ENCODE results near the gene FPR3. TPM values are rescaled to one million over a fixed set of nuclear protein-coding genes. Genes with fewer than 3 reads are reported as not detected.

FPR3 gene
- total and polyA plus RNA-seq, 9 of the 15 experiments (the other 6 are each of a cell fraction or from before 2014, with no cell fraction given) = 0.08 to 0.51 (median 0.22) TPM; not detected in 1

DNA sequence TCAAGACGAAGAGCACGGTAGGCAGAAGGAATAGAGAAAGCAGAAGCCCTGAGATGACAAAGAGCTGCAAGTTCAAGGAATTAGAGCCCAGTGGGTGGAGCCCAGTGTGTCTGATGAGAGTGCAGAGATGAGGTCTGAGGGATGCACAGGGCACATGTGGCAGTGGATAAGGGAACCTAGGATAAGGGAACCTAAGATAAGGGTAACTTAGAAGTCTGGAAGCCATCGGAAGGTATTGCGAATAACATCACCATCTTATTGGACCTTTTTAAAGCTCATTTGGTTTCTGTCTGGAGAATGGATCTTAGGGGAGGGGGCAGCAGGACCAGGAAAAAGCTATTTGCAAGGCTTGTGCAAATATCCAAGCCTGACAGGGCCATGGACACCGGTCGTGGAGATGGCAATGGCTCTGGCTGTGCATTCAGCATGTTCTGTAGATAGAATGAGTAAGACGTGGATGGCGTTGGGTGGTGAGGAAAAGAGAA lies 1.3 kb downstream of the FPR3 start (continued):
- TF ChIP-seq ZNF318 (IDR thresholded peaks at IDR 0.05; ENCODE audit: borderline replicate concordance in 1 of 2, low read depth in 1 of 2) (0 out of 4 replicates have a peak, but pooled peaks of 1 of the 2 experiments have one; percentile 44), ZNF780A (CRISPR knock-in tag; IDR thresholded peaks at IDR 0.05) (no peak), SRSF3 (IDR thresholded peaks at IDR 0.05; ENCODE audit: insufficient read depth, low read length) (no peak), NCOA6 (IDR thresholded peaks at IDR 0.05) (peak; percentile 29; the same call in 1 of the 2 replicates), SMC3 (conservative IDR thresholded peaks at IDR 0.05; ENCODE audit: insufficient read depth, low read depth, low read length) (no peak), RBM14 (IDR thresholded peaks at IDR 0.05; ENCODE audit: borderline replicate concordance, insufficient read depth, low read depth, low read length) (no peak), SMARCA4 (IDR thresholded peaks at IDR 0.05) (peak; percentile 93), PPARD (CRISPR knock-in tag; IDR thresholded peaks at IDR 0.05) (no peak), ZC3H4 (CRISPR knock-in tag; IDR thresholded peaks at IDR 0.05; ENCODE audit: borderline replicate concordance) (no peak), ZBTB1 (CRISPR knock-in tag; IDR thresholded peaks at IDR 0.05; ENCODE audit: borderline replicate concordance, low read depth) (no peak), ZNF41 (CRISPR knock-in tag; conservative IDR thresholded peaks at IDR 0.05) (no peak), MAFG (tag; conservative IDR thresholded peaks at IDR 0.05) (no peak), CSDE1 (IDR thresholded peaks at IDR 0.05) (no peak), ZNF707 (CRISPR knock-in tag; conservative IDR thresholded peaks at IDR 0.05) (no peak), DMBX1 (CRISPR knock-in tag; IDR thresholded peaks at IDR 0.05; ENCODE audit: borderline replicate concordance) (peak; percentile 52; the same call in 1 of the 2 replicates), FOXJ2 (tag; IDR thresholded peaks at IDR 0.05) (peak; percentile 51), KHSRP (IDR thresholded peaks at IDR 0.05) (no peak)
- TF ChIP-seq, protein P1, sequence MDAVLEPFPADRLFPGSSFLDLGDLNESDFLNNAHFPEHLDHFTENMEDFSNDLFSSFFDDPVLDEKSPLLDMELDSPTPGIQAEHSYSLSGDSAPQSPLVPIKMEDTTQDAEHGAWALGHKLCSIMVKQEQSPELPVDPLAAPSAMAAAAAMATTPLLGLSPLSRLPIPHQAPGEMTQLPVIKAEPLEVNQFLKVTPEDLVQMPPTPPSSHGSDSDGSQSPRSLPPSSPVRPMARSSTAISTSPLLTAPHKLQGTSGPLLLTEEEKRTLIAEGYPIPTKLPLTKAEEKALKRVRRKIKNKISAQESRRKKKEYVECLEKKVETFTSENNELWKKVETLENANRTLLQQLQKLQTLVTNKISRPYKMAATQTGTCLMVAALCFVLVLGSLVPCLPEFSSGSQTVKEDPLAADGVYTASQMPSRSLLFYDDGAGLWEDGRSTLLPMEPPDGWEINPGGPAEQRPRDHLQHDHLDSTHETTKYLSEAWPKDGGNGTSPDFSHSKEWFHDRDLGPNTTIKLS (IDR thresholded peaks at IDR 0.05; ENCODE audit: borderline replicate concordance, low read depth) = peak; percentile 52; the same call in 1 of the 2 replicates
